ELR (cell line): Measurements from ENCODE around the gene SLC39A13.

ENCODE experiments used
- DNase-seq: peaks from one replicate; pipeline ENCODE4 v3.0.0-alpha.2; 2015; ENCODE audit warnings: low read depth

Gene SLC39A13

GRCh38 chr11:47403571-47403970 lies 4.8 kb upstream of the SLC39A13 start:
- DNase-seq, result no peak

GRCh38 chr11:47406896-47407745 lies 1.3 kb upstream of the SLC39A13 start:
- DNase-seq, result no peak

- peak; percentile 94 for DNase-seq
Measured at GRCh38 chr11:47408598-47409439, 429 bp downstream of the SLC39A13 start.

- peak; percentile 80 for DNase-seq
Measured at GRCh38 chr11:47409440-47410369, 1.3 kb downstream of the SLC39A13 start.

- DNase-seq, result no peak
Measured at GRCh38 chr11:47410370-47411264, 2.2 kb downstream of the SLC39A13 start.

- peak; percentile 64 for DNase-seq
Measured at GRCh38 chr11:47411884-47412746, 3.7 kb downstream of the SLC39A13 start.

GRCh38 chr11:47413351-47413750 lies 5.0 kb downstream of the SLC39A13 start:
- no peak for DNase-seq

- peak; percentile 72 for DNase-seq
Measured at GRCh38 chr11:47413908-47414684, 5.7 kb downstream of the SLC39A13 start.

GRCh38 chr11:47414685-47415070 lies 6.3 kb downstream of the SLC39A13 start:
- no peak for DNase-seq

- no peak for DNase-seq
Measured at GRCh38 chr11:47415091-47415854, 6.9 kb downstream of the SLC39A13 start.

GRCh38 chr11:47415949-47416472 lies 7.6 kb downstream of the SLC39A13 start:
- DNase-seq, result peak; percentile 95

GRCh38 chr11:47417712-47418111 lies 9.3 kb downstream of the SLC39A13 start:
- no peak for DNase-seq

GRCh38 chr11:47418454-47419259 lies 10.3 kb downstream of the SLC39A13 start:
- no peak for DNase-seq

GRCh38 chr11:47425611-47426010 lies 17.2 kb downstream of the SLC39A13 start:
- no peak for DNase-seq

GRCh38 chr11:47426062-47426956 lies 17.9 kb downstream of the SLC39A13 start, which contains the start of gene PSMC3:
TSS of gene PSMC3 (minus strand) at chr11:47426439. CDS start at chr11:47426279, 160 bp downstream.
- DNase-seq, result peak; percentile 99

- DNase-seq, result no peak
Measured at GRCh38 chr11:47430524-47430923, 22.1 kb downstream of the SLC39A13 start.
